Glutamatergic neuron (in vitro differentiated cells): ENCODE results near the gene ADCY3. TPM values are rescaled to one million over a fixed set of nuclear protein-coding genes. Genes with fewer than 3 reads are reported as not detected.

Experiments
- DNase-seq: peaks from one replicate; pipeline ENCODE4 v3.0.0; 2022
- H3K27ac Mint-ChIP-seq: one replicate; pipeline ENCODE4 v1.8.0; 2020; ENCODE audit warnings: mild to moderate bottlenecking, mixed read lengths, inconsistent platforms; ENCODE audit not compliant: unreplicated experiment
- H3K27me3 Mint-ChIP-seq: one replicate; pipeline ENCODE4 v1.8.0; 2020; ENCODE audit warnings: mild to moderate bottlenecking, moderate library complexity, mixed read lengths, inconsistent platforms; ENCODE audit not compliant: unreplicated experiment
- H3K36me3 Mint-ChIP-seq: one replicate; pipeline ENCODE4 v1.8.0; 2020; ENCODE audit warnings: mild to moderate bottlenecking, mixed read lengths, inconsistent platforms; ENCODE audit not compliant: unreplicated experiment
- H3K4me1 Mint-ChIP-seq: one replicate; pipeline ENCODE4 v1.8.0; 2020; ENCODE audit warnings: mild to moderate bottlenecking, low read depth, mixed read lengths, inconsistent platforms; ENCODE audit not compliant: unreplicated experiment
- H3K4me3 Mint-ChIP-seq: one replicate; pipeline ENCODE4 v1.8.0; 2020; ENCODE audit warnings: mild to moderate bottlenecking, mixed read lengths, inconsistent platforms; ENCODE audit not compliant: unreplicated experiment
- H3K9me3 Mint-ChIP-seq: one replicate; pipeline ENCODE4 v1.8.0; 2020; ENCODE audit warnings: mild to moderate bottlenecking, moderate library complexity, mixed read lengths, inconsistent platforms; ENCODE audit not compliant: unreplicated experiment
- CTCF ChIP-seq: fragments of 200-600 bp; sonication (generic); IDR thresholded peaks from one replicate; pipeline ENCODE4 v1.5.0; 2021; ENCODE audit not compliant: partially characterized antibody, unreplicated experiment
- total RNA-seq: library from RNA; stranded (reverse); fragmentation: NEBNext Ultra II Directional; extraction: Animal tissue kit (Norgen Biotek cat#: 25700); gene quantifications from one replicate; pipeline ENCODE4 v1.2.1, GENCODE V29; 2021; ENCODE audit not compliant: unreplicated experiment

Gene ADCY3
- total RNA-seq, 1 donor from 2014 or later, result 76.2 TPM

DNA sequence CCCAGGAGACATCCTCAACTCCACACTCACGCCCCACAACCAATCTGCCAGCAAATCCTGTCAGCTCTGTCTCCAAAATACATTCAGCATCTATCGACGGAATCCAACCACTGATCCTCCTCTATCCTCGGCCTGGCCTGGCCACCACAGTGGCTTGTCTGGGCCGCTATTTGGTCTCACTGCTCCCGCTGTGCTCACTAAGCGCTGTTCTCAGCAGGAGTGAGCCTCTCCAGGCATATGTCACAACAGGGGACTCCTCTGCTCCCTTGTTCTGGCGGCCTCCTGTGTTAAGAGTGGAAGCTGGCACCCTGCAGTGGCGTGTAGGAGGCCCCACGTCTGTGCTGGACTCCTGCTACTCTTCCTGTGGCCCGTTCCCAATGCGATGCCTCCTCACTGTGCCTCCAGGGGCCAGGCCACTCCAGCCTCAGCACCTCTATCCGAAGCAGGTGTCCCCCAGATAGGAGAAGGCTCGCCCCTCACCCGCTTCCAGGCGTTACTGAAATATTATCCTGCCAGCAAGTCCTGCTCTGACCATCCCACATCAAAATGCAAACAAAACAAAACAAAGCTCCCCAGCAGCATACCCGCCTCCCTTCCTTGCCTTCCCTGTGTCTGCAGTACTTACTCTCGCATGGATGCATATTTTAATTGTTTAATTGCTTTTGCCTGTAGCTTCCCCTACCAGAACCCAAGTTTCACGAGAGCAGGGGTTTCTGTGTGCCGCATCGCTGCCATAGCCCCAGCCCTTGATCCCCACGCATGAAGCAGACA is 86.9 kb downstream of the ADCY3 start:
- peaks cover 22% of the 10 kb centered on the region for H3K4me1 Mint-ChIP-seq
- peaks cover 19% of the 10 kb centered on the region for H3K36me3 Mint-ChIP-seq
- DNase-seq, result no peak
- TF ChIP-seq CTCF, result no peak
- H3K27me3 Mint-ChIP-seq, result peaks cover 14% of the 10 kb centered on the region
- H3K9me3 Mint-ChIP-seq, result peaks cover 11% of the 10 kb centered on the region
- peak overlapping the region; percentile 21 for H3K4me3 Mint-ChIP-seq
- H3K27ac Mint-ChIP-seq, result peak overlapping the region; percentile 71

DNA sequence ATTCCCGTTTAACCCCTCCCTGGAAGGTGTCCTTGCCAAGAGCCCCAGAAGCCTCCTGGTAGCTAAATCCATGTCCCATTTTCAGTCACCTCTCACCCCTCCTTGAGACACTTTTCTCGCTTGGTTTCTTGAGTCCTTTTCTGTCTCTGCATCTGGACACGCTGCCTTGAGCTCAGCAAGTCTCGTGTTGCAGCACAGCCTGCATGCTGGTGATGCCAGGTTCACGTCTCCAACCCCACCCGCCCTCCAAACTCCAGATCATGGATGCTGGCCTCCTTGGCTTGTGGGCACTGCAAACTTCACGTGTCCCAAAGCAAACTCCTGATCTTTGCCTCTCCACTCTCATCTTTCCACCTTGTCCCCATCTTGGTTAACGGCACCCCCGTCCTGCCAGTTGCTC is 87.5 kb downstream of the ADCY3 start:
- peak overlapping the region; percentile 21 for H3K4me3 Mint-ChIP-seq
- peaks cover 17% of the 10 kb centered on the region for H3K36me3 Mint-ChIP-seq
- peaks cover 15% of the 10 kb centered on the region for H3K27me3 Mint-ChIP-seq
- no peak for DNase-seq
- H3K9me3 Mint-ChIP-seq, result peaks cover 11% of the 10 kb centered on the region
- peaks cover 28% of the 10 kb centered on the region for H3K4me1 Mint-ChIP-seq
- peak overlapping the region; percentile 71 for H3K27ac Mint-ChIP-seq
- no peak for TF ChIP-seq CTCF

GRCh38 chr2:24832073-24832461 is 88.0 kb downstream of the ADCY3 start:
- Mint-ChIP-seq H3K4me1 (peaks cover 27% of the 10 kb centered on the region), H3K9me3 (peaks cover 11% of the 10 kb centered on the region), H3K27me3 (peaks cover 13% of the 10 kb centered on the region), H3K36me3 (peaks cover 12% of the 10 kb centered on the region), H3K27ac (peak overlapping the region; percentile 71), H3K4me3 (no peak overlapping the region)
- no peak for TF ChIP-seq CTCF
- DNase-seq, result peak; percentile 58

GRCh38 chr2:24831221-24832072 is 88.6 kb downstream of the ADCY3 start:
- DNase-seq, result no peak
- peaks cover 13% of the 10 kb centered on the region for H3K27me3 Mint-ChIP-seq
- peaks cover 9% of the 10 kb centered on the region for H3K9me3 Mint-ChIP-seq
- TF ChIP-seq CTCF, result no peak
- H3K4me3 Mint-ChIP-seq, result no peak overlapping the region
- H3K4me1 Mint-ChIP-seq, result peaks cover 26% of the 10 kb centered on the region
- H3K36me3 Mint-ChIP-seq, result peaks cover 11% of the 10 kb centered on the region
- H3K27ac Mint-ChIP-seq, result peak overlapping the region; percentile 48
